HEK293 (cell line): Measurements from ENCODE around the gene TEAD3.

Experiments used
- BCL11B ChIP-seq: fragments of 450-650 bp; formaldehyde crosslinking; IDR thresholded peaks from 2 replicates; pipeline ENCODE4 v1.5.1; 2016; ENCODE audit warnings: low read depth, missing biosample characterization, missing genetic modification characterization
- YY1 ChIP-seq: fragments of 450-650 bp; formaldehyde crosslinking; IDR thresholded peaks from 2 replicates; pipeline ENCODE4 v1.5.1; 2018; ENCODE audit warnings: missing biosample characterization, missing genetic modification characterization
- ZBTB8A ChIP-seq: fragments of 450-650 bp; formaldehyde crosslinking; IDR thresholded peaks from 2 replicates; pipeline ENCODE4 v1.5.1; 2016; ENCODE audit warnings: missing biosample characterization, missing genetic modification characterization
- ZNF121 ChIP-seq: fragments of 450-650 bp; formaldehyde crosslinking; IDR thresholded peaks from 2 replicates; pipeline ENCODE4 v1.5.1; 2016; ENCODE audit warnings: missing biosample characterization, missing genetic modification characterization
- ZNF366 ChIP-seq: fragments of 450-650 bp; formaldehyde crosslinking; conservative IDR thresholded peaks from 2 replicates; pipeline ENCODE4 v1.5.1; 2016; ENCODE audit warnings: missing biosample characterization, missing genetic modification characterization
- ZNF48 ChIP-seq: fragments of 450-650 bp; formaldehyde crosslinking; IDR thresholded peaks from 2 replicates; pipeline ENCODE4 v1.5.1; 2016; ENCODE audit warnings: missing biosample characterization, missing genetic modification characterization

GRCh38 chr6:35478259-35478658, 18.6 kb downstream of the TEAD3 start:
- TF ChIP-seq ZNF366 (tag by site-specific recombination) = no peak
- TF ChIP-seq ZNF48 (tag by site-specific recombination) = no peak
- TF ChIP-seq YY1 (tag by site-specific recombination) = no peak
- TF ChIP-seq ZNF121 (tag by site-specific recombination) = no peak
- no peak for TF ChIP-seq ZBTB8A
- TF ChIP-seq BCL11B (tag by site-specific recombination) = no peak
